ENCODE results near the gene KRTAP10-4. TPM values are rescaled to one million over a fixed set of nuclear protein-coding genes. Genes with fewer than 3 reads are reported as not detected.
"Not testable (repeated sequence)": the region's sequence is repeated elsewhere in the genome, so short reads cannot be mapped to it uniquely, and the experiment has no call there.

The KRTAP10-4 gene
- total and polyA plus RNA-seq, 2 experiments from 2014 or later, result 0.16 TPM; not detected in 1

DNA sequence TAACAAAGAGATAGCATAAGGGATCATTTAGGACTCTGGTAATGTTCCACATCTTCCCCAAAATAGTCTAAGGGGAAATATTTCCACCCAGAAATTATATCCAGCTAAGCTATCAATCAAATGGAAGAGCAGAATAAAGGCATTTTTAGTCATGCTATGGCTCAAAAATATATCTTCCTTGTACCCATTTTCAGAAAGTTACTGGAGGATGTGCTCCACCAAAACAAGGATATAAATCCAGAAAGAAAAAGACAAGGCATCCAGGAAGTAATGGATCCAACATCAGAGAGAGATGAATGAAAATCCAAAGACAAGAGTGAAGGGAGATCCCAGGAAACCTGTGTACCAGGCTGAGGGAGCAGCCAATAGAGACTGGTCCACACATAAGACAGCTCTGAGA is 35.7 kb downstream of the KRTAP10-4 start:
- no peak overlapping the region for H3K27ac ChIP-seq
- H3K9me3 ChIP-seq (ENCODE audit: low read depth), result no peaks in the 10 kb centered on the region
- TF ChIP-seq, protein P1, sequence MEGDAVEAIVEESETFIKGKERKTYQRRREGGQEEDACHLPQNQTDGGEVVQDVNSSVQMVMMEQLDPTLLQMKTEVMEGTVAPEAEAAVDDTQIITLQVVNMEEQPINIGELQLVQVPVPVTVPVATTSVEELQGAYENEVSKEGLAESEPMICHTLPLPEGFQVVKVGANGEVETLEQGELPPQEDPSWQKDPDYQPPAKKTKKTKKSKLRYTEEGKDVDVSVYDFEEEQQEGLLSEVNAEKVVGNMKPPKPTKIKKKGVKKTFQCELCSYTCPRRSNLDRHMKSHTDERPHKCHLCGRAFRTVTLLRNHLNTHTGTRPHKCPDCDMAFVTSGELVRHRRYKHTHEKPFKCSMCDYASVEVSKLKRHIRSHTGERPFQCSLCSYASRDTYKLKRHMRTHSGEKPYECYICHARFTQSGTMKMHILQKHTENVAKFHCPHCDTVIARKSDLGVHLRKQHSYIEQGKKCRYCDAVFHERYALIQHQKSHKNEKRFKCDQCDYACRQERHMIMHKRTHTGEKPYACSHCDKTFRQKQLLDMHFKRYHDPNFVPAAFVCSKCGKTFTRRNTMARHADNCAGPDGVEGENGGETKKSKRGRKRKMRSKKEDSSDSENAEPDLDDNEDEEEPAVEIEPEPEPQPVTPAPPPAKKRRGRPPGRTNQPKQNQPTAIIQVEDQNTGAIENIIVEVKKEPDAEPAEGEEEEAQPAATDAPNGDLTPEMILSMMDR (IDR thresholded peaks at IDR 0.05; ENCODE audit: low read depth, low read length), result no peak
- DNase-seq (ENCODE audit: low read depth in 1 of 2, low spot score in 1 of 2), result no peak
- no peaks in the 10 kb centered on the region for H3K4me1 ChIP-seq (ENCODE audit: low read depth)
- H3K4me3 ChIP-seq, result no peak overlapping the region
- no peaks in the 10 kb centered on the region for H3K36me3 ChIP-seq
- H3K27me3 ChIP-seq, result no peaks in the 10 kb centered on the region

DNA sequence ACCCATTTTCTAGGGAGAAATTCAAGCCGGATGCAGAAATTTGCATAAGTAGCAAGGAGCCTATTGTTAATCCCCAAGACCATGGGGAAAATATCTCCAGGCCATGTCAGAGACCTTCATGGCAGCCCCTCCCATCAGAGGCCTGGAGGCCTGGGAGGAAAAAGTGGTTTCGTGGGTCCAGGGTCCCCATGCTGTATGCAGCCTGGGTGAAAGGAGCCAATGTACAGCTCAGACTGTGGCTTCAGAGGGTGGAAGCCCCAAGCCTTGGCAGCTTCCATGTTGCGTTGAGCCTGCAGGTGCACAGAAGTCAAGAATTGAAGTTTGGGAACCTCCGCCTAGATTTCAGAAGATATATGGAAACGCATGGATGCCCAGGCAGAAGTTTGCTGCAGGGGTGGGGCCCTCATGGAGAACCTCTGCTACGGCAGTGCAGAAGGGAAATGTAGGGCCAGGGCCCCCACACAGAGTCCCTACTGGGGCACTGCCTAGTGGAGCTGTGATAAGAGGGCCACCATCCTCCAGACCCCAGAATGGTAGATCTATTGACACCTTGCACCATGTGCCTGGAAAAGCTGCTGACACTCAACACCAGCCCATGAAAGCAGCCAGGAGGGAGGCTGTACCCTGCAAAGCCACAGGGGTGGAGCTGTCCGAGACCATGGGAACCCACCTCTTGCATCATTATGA is 36.8 kb downstream of the KRTAP10-4 start:
- DNase-seq (ENCODE audit: low read depth in 1 of 2, low spot score in 1 of 2); H3K27ac ChIP-seq: not testable (repeated sequence)

DNA sequence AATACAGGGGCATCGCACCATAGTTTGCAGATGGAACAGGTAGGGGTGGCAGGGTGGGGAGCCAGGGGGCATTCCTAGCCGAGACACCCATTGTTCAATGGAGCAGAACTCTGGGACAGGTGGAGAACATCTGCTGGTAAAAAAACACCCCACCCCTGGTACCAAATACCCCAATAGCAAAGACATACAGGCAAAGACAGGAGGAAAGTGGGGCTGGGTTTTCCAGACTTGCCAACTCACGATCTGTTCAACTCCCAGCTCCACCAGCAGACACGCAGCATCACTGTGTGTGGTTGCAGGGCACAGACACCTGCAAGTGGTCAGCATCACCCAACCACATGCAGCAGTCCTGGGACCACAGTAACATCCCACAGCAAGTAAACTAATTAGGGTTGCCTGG is 38.0 kb downstream of the KRTAP10-4 start:
- H3K9me3 ChIP-seq (ENCODE audit: low read depth), result no peaks in the 10 kb centered on the region
- no peak overlapping the region for H3K27ac ChIP-seq
- DNase-seq (ENCODE audit: low read depth in 1 of 2, low spot score in 1 of 2), result no peak
- H3K27me3 ChIP-seq, result no peaks in the 10 kb centered on the region
- no peaks in the 10 kb centered on the region for H3K36me3 ChIP-seq
- TF ChIP-seq, protein P1 (IDR thresholded peaks at IDR 0.05; ENCODE audit: low read depth, low read length), result no peak
- no peak overlapping the region for H3K4me3 ChIP-seq
- no peaks in the 10 kb centered on the region for H3K4me1 ChIP-seq (ENCODE audit: low read depth)

More for the DNA sequence above, 36.8 kb downstream of the KRTAP10-4 start:
- not testable (repeated sequence) for H3K9me3 ChIP-seq (ENCODE audit: low read depth); H3K4me1 ChIP-seq (ENCODE audit: low read depth); H3K4me3 ChIP-seq; H3K36me3 ChIP-seq; H3K27me3 ChIP-seq

DNA sequence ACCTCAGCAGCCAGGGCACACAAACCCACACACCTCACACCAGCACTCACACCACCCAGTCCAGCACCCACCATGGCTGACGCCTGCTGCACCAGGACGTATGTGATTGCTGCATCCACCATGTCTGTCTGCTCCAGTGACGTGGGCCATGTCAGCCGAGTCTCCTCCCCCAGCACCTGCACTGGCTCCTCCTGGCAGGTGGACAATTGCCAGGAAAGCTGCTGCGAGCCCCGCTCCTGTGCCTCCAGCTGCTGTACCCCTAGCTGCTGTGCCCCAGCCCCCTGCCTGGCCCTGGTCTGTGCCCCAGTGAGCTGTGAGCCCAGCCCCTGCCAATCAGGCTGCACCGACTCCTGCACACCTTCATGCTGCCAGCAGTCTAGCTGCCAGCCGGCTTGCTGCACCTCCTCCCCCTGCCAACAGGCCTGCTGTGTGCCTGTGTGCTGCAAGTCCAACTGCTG is 38.5 kb downstream of the KRTAP10-4 start, which contains the start of gene KRTAP10-8:
Gene KRTAP10-8, plus strand, starts transcription at position 51 of the 458 bp plus-strand sequence. Its CDS starts 22 bp downstream, at position 73.
- no peaks in the 10 kb centered on the region for H3K9me3 ChIP-seq (ENCODE audit: low read depth)
- H3K36me3 ChIP-seq, result no peaks in the 10 kb centered on the region
- no peak for DNase-seq (ENCODE audit: low read depth in 1 of 2, low spot score in 1 of 2)
- H3K27ac ChIP-seq, result no peak within 1 kb of the TSS
- TF ChIP-seq, protein P1 (IDR thresholded peaks at IDR 0.05; ENCODE audit: low read depth, low read length), result no peak
- H3K27me3 ChIP-seq, result no peaks in the 10 kb centered on the region
- H3K4me1 ChIP-seq (ENCODE audit: low read depth), result no peaks in the 10 kb centered on the region
- no peak within 1 kb of the TSS for H3K4me3 ChIP-seq

DNA sequence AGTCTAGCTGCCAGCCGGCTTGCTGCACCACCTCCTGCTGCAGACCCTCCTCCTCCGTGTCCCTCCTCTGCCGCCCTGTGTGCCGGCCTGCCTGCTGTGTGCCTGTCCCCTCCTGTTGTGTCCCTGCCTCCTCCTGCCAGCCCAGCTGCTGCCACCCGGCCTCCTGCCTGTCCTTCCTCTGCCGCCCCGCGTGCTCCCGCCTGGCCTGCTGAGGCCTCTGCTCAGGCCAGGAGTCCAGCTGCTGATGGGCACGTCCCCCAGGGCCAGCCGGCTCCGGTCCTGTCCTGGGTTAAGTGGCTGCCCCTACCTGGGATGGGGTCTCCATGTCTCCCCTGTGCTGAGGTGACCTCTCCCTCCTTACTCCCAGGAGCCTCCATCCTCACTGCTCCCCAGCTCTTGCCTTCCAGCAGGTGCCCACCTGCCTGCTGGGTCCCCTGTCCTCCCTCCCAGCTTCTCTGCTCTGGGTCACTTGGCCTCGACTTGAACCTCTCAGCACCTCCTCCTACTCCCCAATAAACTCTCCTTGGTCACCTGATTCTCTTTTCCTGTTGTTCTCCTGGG is 39.2 kb downstream of the KRTAP10-4 start:
- no peaks in the 10 kb centered on the region for H3K27me3 ChIP-seq
- no peak overlapping the region for H3K4me3 ChIP-seq
- no peak overlapping the region for H3K27ac ChIP-seq
- no peaks in the 10 kb centered on the region for H3K9me3 ChIP-seq (ENCODE audit: low read depth)
- DNase-seq (ENCODE audit: low read depth in 1 of 2, low spot score in 1 of 2), result no peak
- H3K4me1 ChIP-seq (ENCODE audit: low read depth), result no peaks in the 10 kb centered on the region
- H3K36me3 ChIP-seq, result no peaks in the 10 kb centered on the region
- TF ChIP-seq, protein P1 (IDR thresholded peaks at IDR 0.05; ENCODE audit: low read depth, low read length), result no peak
